Testis (tissue), 2 donors: ENCODE data around the gene EXOC7.

Experiments
- POLR2A ChIP-seq: fragments of 450-650 bp; IDR thresholded peaks from one replicate; pipeline ENCODE4 v1.6.1; 2017; ENCODE audit warnings: antibody characterized with exemption, mild to moderate bottlenecking, moderate library complexity
- TF ChIP-seq, protein P1 (sequence below), 3 experiments: fragments of 450-650 bp in 2 of 3; fragments of 200-600 bp in 1 of 3; sonication (generic) in 1 of 3; IDR thresholded peaks; one replicate each; pipeline ENCODE4 v1.5.1; 2016 to 2019; ENCODE audit warnings: antibody characterized with exemption in 3 of 3, mild to moderate bottlenecking in 2 of 3, moderate library complexity in 1 of 3

DNA sequence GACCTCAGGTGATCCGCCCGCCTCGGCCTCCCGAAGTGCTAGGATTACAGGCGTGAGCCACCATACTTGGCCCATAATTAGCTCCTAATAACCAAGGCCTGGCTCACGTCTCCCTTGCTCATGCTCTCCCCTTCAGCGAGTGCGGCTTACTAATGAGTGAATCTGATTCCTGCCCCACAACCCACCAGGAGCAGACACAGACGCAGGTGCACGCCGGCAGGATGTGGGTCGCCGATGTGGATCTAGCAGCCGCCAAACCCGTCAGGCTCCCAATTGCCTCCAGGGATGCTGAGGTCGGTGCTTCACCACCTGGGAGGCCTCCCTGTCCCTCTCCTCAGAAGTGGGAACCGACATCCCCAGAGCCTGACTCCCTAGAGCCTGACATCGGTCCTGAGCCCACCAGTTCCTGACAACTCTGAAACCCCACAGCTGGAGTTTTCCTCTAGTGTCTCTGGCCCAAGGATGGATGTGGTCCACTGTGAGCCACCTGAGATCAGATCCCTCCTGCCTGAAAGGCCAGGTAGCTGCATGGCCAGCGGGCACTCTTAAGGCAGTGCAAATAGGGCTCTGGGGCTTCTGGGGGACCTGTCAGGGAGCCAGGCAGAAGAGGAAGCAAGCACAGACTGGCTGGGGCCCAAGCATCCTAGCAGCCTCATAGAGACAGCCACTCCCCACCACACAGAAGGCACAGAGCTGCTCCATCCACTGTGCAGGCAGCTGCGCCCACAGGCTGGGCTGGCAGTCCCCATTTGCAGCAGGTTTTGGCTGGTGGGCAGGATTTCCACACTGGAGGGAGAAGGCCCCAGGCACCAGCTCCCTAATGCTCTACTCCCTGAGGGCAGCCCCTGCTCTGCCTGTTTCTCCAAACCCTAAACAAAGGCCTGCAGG, 10.8 kb downstream of the EXOC7 start:
- TF ChIP-seq, protein P1, sequence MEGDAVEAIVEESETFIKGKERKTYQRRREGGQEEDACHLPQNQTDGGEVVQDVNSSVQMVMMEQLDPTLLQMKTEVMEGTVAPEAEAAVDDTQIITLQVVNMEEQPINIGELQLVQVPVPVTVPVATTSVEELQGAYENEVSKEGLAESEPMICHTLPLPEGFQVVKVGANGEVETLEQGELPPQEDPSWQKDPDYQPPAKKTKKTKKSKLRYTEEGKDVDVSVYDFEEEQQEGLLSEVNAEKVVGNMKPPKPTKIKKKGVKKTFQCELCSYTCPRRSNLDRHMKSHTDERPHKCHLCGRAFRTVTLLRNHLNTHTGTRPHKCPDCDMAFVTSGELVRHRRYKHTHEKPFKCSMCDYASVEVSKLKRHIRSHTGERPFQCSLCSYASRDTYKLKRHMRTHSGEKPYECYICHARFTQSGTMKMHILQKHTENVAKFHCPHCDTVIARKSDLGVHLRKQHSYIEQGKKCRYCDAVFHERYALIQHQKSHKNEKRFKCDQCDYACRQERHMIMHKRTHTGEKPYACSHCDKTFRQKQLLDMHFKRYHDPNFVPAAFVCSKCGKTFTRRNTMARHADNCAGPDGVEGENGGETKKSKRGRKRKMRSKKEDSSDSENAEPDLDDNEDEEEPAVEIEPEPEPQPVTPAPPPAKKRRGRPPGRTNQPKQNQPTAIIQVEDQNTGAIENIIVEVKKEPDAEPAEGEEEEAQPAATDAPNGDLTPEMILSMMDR (IDR thresholded peaks at IDR 0.05), result no peak
- TF ChIP-seq POLR2A, result no peak
